ENCODE results near the gene SNCAIP. TPM values are rescaled to one million over a fixed set of nuclear protein-coding genes. Genes with fewer than 3 reads are reported as not detected.
A peak's percentile ranks its signal among the peaks of the same experiment; 100 is the strongest.
"Not testable (repeated sequence)": the region's sequence is repeated elsewhere in the genome, so short reads cannot be mapped to it uniquely, and the experiment has no call there.

The SNCAIP gene
- total RNA-seq, 2 donors from 2014 or later = not detected

DNA sequence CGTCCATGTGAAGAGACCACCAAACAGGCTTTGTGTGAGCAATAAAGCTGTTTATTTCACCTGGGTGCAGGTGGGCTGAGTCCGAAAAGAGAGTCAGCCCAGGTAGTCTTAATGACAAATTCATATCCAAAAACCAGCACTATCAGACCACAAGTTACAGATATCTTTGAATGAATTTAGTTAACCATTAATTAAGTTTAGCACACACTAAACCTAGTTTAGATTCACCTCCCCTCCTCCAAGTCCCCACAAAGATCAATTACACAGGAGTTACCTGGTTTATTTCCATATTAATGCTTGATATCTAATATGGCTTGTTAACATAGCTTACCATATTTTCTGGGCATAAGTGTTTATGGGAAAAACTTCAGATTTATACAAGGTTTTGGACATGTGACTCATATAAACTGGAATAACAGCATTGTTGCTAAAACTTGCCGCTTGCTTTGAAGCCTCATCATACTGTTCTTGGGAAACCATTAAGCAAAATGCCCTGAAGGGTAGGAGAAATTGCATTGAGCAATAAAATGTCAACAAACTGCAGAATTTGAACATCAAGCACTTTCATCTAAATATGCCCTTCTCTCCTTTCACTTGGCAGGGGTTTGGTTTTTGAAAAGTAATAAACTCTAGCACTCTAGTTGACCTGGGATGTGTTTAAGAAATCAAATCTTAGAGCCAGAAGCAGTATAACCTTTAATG, 166.9 kb downstream of the SNCAIP start:
- no peak overlapping the region for H3K27ac Mint-ChIP-seq
- H3K9me3 Mint-ChIP-seq = no peaks in the 10 kb centered on the region
- H3K4me3 Mint-ChIP-seq = no peak overlapping the region
- H3K27me3 Mint-ChIP-seq (ENCODE audit: low read depth) = no peaks in the 10 kb centered on the region
- no peak for DNase-seq
- H3K4me1 Mint-ChIP-seq (ENCODE audit: low read depth) = no peaks in the 10 kb centered on the region
- H3K36me3 Mint-ChIP-seq (ENCODE audit: insufficient read depth in 2 of 2) = no peaks in the 10 kb centered on the region
- ATAC-seq (replicated peaks in 1 of 2) = no peak

DNA sequence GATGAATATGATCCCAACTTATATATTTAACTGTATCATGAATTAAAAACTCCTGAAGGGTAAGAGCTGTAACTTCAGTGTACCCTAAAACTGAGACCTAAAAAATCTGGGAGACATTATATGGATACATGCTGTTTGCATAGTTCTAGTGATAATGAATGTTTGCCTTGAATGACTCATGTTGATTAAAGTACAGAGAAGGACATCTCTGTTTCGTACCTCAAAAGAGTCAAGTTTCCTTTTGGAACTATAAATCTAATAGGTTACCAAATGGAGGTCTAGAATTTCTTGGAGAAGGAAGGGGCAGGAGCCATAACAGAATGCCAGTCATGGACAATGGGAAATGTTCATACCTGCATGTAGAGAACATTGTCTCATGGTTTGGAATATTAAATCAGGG, 168.1 kb downstream of the SNCAIP start:
- Mint-ChIP-seq H3K4me1 (ENCODE audit: low read depth) (no peaks in the 10 kb centered on the region), H3K9me3 (no peaks in the 10 kb centered on the region), H3K27ac (no peak overlapping the region), H3K4me3 (no peak overlapping the region), H3K27me3 (ENCODE audit: low read depth) (no peaks in the 10 kb centered on the region), H3K36me3 (ENCODE audit: insufficient read depth in 2 of 2) (no peaks in the 10 kb centered on the region)
- ATAC-seq (replicated peaks in 1 of 2) (no peak), DNase-seq (no peak)

DNA sequence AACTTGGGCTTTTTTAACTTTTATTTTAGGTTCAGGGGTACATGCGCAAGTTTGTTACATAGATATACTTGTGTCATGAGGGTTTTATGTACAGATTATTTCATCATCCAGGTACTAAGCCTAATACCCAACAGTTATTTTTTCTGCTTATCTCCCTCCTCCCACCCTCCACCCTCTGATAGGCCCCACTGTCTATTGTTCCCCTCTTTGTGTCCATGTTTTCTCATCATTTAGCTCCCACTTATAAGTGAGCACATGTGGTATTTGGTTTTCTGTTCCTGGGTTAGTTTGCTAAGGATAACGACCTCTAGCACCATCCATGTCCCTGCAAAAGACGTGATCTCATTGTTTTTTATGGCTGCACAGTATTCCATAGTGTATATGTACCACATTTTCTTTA, 172.1 kb downstream of the SNCAIP start:
- Mint-ChIP-seq H3K27me3 (ENCODE audit: low read depth) (no peaks in the 10 kb centered on the region), H3K27ac (no peak overlapping the region), H3K4me1 (ENCODE audit: low read depth) (no peaks in the 10 kb centered on the region), H3K36me3 (ENCODE audit: insufficient read depth in 2 of 2) (no peaks in the 10 kb centered on the region), H3K9me3 (peaks cover 2 to 3% of the 10 kb centered on the region in 2 donors), H3K4me3 (no peak overlapping the region)
- ATAC-seq (replicated peaks in 1 of 2) = no peak
- DNase-seq = no peak

DNA sequence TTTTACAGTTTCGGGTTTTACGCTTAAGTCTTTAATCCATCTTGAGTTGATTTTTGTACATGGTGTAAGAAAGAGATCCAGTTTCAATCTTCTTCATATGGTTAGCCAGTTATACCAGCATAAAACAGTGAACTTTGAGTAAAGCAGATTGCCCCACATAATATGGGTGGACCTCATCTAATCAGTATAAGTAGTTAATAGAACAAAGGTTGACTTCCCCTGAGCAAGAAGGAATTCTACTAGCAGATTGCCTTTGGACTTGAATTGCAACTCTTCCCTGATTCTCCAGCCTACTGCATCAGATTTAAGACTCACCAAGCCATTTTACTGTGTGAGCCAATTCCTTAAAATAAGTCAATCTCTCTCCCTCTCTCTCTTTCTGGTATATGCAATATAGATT, 173.2 kb downstream of the SNCAIP start:
- H3K4me3 Mint-ChIP-seq = no peak overlapping the region
- H3K27me3 Mint-ChIP-seq (ENCODE audit: low read depth) = no peaks in the 10 kb centered on the region
- no peaks in the 10 kb centered on the region for H3K36me3 Mint-ChIP-seq (ENCODE audit: insufficient read depth in 2 of 2)
- H3K9me3 Mint-ChIP-seq = peaks cover 2 to 3% of the 10 kb centered on the region in 2 donors
- no peak overlapping the region for H3K27ac Mint-ChIP-seq
- ATAC-seq (replicated peaks in 1 of 2) (no peak), DNase-seq (no peak)
- no peaks in the 10 kb centered on the region for H3K4me1 Mint-ChIP-seq (ENCODE audit: low read depth)

DNA sequence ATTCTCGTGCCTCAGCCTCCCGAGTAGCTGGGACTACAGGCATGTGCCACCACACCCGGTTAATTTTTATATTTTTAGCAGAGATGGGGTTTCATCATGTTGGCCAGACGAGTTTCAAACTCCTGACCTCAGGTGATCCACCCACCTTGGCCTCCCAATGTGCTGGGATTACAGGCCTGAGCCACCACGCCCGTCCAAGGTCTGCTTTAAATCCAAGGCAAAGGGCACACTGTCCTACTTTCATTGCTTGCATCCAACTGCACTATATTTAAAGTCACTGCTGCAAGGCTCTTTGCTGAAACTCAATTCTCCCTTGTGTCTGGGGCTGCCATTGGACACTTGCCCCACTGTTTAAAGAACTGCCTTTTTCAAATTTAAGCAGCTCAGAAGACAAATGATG, 174.6 kb downstream of the SNCAIP start:
- H3K9me3 Mint-ChIP-seq; H3K27me3 Mint-ChIP-seq (ENCODE audit: low read depth); H3K36me3 Mint-ChIP-seq (ENCODE audit: insufficient read depth in 2 of 2); ATAC-seq (replicated peaks in 1 of 2); H3K4me1 Mint-ChIP-seq (ENCODE audit: low read depth); H3K27ac Mint-ChIP-seq; H3K4me3 Mint-ChIP-seq; DNase-seq: not testable (repeated sequence)

DNA sequence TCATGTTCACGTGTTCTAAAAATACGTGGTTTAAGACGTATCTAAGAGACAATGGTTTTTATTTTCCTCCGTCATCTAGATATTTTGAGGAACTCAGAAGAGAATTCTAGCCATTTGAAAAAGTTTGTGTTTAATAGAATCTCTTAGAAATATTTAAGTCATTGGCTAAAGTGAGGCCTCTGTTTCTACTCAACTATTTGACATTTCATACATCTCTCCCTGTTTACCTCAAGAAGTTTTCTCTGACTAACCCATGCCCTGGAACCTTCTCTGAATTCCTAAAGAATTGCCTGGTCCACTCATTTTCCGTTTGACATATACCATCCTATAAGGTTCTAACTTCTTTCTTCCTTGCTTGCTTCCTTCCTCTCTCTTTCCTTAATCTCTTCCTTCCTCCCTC, 178.7 kb downstream of the SNCAIP start:
- DNase-seq = no peak
- H3K4me1 Mint-ChIP-seq (ENCODE audit: low read depth) = no peaks in the 10 kb centered on the region
- H3K27me3 Mint-ChIP-seq (ENCODE audit: low read depth) = no peaks in the 10 kb centered on the region
- ATAC-seq (replicated peaks in 1 of 2) = no peak
- no peak overlapping the region for H3K27ac Mint-ChIP-seq
- no peak overlapping the region for H3K4me3 Mint-ChIP-seq
- H3K36me3 Mint-ChIP-seq (ENCODE audit: insufficient read depth in 2 of 2) = no peaks in the 10 kb centered on the region
- peaks cover 0 to 2% of the 10 kb centered on the region in 2 donors for H3K9me3 Mint-ChIP-seq

DNA sequence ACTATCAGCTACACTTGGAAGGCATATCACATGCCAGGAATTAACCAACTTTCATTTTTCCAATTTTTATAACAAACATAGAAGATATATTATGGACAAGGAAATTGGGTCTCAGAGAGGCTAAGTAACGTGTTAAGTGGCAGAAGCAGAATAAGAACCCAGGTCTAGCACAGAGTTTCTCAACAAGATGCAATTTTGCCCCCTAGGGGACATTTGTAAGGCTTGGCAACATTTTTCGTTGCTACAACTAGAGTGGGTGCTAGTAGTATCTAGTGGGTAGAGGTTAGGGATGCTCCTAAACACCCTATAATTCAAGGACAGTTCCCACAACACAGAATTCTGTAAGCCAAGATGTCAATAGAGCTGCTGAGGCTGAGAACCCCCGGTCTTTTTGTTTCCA, 180.6 kb downstream of the SNCAIP start:
- no peak for ATAC-seq (replicated peaks in 1 of 2)
- H3K27ac Mint-ChIP-seq = no peak overlapping the region
- DNase-seq = no peak
- H3K36me3 Mint-ChIP-seq (ENCODE audit: insufficient read depth in 2 of 2) = no peaks in the 10 kb centered on the region
- no peaks in the 10 kb centered on the region for H3K4me1 Mint-ChIP-seq (ENCODE audit: low read depth)
- peaks cover 0 to 2% of the 10 kb centered on the region in 2 donors for H3K9me3 Mint-ChIP-seq
- no peaks in the 10 kb centered on the region for H3K27me3 Mint-ChIP-seq (ENCODE audit: low read depth)
- H3K4me3 Mint-ChIP-seq = no peak overlapping the region

DNA sequence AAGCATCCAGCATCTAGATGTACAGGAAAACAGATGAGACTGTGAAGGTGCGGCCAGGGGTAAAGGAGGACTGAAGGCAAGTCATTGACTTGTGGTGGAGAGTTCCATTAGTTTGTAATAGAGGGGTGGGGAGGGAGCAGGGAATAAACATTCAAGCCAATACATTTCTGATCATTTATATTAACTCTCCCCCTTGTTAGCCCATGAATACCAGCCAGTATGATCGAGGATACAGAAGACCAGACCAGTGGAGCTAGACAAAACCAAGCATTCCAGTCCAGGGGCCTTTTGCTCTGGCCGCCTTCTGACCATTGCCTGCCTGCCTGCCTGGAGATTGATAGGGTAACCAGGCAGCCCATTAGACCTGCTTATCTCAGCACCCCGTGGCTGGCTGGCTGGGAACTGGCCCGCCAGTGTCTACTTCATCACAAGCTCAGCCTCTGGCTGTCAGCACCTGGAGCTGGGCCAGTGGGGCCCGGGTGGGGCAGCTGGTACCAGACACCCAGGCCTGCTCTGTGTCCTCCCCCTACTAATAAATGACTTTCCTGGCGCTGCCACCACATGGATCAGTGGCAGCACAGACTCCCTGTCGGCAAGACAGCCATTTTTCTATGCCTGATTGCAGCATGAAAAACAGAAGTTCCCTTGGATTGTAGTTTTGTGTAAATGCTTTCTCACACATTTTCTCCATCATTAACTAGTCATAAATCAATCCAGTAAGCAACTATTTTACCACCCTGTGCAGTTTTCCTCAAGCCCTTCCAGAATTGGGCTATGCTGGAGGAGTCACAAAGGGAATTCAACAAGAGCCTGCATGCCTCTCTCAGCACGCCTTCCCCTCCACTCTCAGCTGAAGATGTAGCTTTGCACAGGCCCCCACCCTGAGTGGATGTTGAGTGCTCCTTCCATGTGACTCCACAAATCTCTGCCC, 181.3 kb downstream of the SNCAIP start:
- Mint-ChIP-seq H3K4me1 (ENCODE audit: low read depth) (no peaks in the 10 kb centered on the region), H3K27ac (no peak overlapping the region), H3K36me3 (ENCODE audit: insufficient read depth in 2 of 2) (no peaks in the 10 kb centered on the region), H3K9me3 (no peaks in the 10 kb centered on the region), H3K4me3 (no peak overlapping the region), H3K27me3 (ENCODE audit: low read depth) (no peaks in the 10 kb centered on the region)
- DNase-seq (no peak), ATAC-seq (replicated peaks in 1 of 2) (no peak)

DNA sequence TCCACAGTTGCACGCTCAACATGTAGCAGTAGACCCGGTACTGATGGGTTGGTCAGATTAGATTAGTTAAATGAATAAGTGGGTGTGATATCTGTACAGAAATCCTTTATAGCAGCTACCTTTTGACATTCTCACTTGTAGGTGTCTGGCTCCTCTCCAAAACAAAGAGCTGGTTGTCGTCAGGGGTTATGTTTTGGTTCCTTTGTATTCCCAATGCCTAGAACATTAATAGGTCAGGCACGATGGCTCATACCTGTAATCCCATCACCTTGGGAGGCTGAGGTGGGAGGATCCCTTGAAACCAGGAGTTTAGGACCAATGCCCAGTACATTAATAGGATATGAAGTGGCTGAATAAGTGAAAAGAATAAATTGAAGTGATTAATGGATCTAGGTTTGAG, 182.1 kb downstream of the SNCAIP start:
- Mint-ChIP-seq H3K4me3 (no peak overlapping the region), H3K9me3 (no peaks in the 10 kb centered on the region)
- no peak for DNase-seq

DNA sequence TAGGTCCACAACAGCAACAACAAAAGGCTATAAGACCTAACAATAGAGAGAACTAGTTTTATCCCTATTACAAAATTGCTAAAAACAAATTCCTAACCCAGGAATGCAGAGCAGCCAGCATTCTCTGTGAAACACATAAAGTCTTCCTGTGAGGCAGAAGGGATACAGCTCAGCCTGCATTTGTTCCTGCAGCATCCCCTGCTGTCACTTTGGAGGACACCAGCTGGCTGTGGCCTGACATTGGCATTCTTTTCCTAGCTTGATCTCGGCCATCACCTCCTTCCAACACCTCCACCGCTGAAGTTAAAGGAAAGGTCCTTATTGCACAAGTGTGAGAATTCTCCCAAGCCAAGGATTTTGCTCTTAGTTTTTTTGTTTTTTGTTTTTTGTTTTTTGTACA, 186.1 kb downstream of the SNCAIP start:
- DNase-seq (no peak), ATAC-seq (replicated peaks in 1 of 2) (no peak)
- Mint-ChIP-seq H3K9me3 (no peaks in the 10 kb centered on the region), H3K4me1 (ENCODE audit: low read depth) (no peaks in the 10 kb centered on the region), H3K4me3 (no peak overlapping the region), H3K27me3 (ENCODE audit: low read depth) (no peaks in the 10 kb centered on the region), H3K36me3 (ENCODE audit: insufficient read depth in 2 of 2) (no peaks in the 10 kb centered on the region), H3K27ac (no peak overlapping the region)

More for the DNA sequence above, 182.1 kb downstream of the SNCAIP start:
- Mint-ChIP-seq H3K36me3 (ENCODE audit: insufficient read depth in 2 of 2) (no peaks in the 10 kb centered on the region), H3K4me1 (ENCODE audit: low read depth) (no peaks in the 10 kb centered on the region), H3K27ac (no peak overlapping the region), H3K27me3 (ENCODE audit: low read depth) (no peaks in the 10 kb centered on the region)
- ATAC-seq (replicated peaks in 1 of 2) = no peak

DNA sequence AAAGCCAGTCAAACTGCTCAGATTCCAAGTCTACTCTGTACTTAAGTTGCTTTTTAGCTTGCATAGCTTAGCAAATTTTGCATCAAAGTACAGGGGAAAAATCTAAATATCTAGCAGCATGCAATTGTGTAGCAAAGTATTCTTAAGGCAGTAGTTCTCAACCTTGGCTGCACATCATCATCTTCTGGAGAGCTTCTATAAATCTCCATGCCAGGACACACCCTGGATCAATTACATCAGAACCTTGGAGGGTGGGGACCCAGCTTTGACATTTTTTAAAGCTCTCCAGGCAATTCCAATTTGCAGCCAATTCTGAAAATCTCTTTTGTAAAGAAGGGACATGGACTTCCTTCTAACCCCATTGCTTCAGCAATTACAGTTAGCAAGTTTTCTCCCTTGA, 187.5 kb downstream of the SNCAIP start:
- DNase-seq (no peak), ATAC-seq (replicated peaks in 1 of 2) (no peak)
- H3K27me3 Mint-ChIP-seq (ENCODE audit: low read depth) = no peaks in the 10 kb centered on the region
- no peak overlapping the region for H3K27ac Mint-ChIP-seq
- H3K36me3 Mint-ChIP-seq (ENCODE audit: insufficient read depth in 2 of 2) = no peaks in the 10 kb centered on the region
- H3K4me3 Mint-ChIP-seq = no peak overlapping the region
- H3K9me3 Mint-ChIP-seq = no peaks in the 10 kb centered on the region
- H3K4me1 Mint-ChIP-seq (ENCODE audit: low read depth) = no peaks in the 10 kb centered on the region

DNA sequence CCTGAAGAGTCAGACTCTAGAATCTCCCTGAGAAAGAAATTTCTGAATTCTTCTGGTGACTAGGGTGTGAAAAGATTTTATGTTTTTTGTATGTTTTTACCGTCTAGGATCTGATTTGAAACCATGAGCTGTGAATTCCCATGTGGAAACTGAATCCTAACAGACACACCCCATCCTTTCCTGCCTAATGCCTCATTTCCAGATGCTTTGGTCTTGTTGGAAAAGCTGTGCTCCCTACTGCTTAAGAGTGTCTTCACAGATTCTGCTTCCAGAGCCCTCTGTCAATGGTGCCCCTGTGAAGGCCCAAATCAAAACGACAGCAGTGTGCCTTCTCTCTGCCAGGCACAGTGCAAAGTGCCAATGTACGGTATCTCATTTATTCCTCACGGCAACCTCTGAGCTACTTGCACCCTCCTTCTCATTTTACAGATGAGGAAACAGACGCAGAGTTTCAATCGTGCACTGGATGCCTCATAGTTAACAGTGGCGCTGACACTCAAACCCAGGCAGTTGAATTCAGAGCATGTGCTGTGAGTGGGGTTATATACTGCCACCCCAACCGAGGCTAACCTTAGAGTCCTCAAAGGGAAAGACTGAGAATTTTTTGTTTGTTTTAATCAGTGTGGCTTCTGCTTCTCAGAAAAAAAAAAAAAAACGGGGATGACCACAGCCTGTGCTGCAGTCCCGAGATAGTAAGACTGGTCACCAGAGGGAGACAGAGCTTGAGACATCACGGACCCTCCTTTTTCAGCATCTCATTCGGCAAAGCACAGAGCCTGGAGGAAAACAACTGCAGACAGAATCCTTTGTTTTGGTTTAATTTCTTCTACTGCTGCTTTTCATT, 188.4 kb downstream of the SNCAIP start:
- Mint-ChIP-seq H3K4me3 (no peak overlapping the region), H3K27ac (no peak overlapping the region), H3K36me3 (ENCODE audit: insufficient read depth in 2 of 2) (no peaks in the 10 kb centered on the region), H3K9me3 (no peaks in the 10 kb centered on the region), H3K4me1 (ENCODE audit: low read depth) (no peaks in the 10 kb centered on the region), H3K27me3 (ENCODE audit: low read depth) (no peaks in the 10 kb centered on the region)
- ATAC-seq (replicated peaks in 1 of 2) (peak in 1 of 2 donors; percentile 53), DNase-seq (peak; percentile 1 to 5)

DNA sequence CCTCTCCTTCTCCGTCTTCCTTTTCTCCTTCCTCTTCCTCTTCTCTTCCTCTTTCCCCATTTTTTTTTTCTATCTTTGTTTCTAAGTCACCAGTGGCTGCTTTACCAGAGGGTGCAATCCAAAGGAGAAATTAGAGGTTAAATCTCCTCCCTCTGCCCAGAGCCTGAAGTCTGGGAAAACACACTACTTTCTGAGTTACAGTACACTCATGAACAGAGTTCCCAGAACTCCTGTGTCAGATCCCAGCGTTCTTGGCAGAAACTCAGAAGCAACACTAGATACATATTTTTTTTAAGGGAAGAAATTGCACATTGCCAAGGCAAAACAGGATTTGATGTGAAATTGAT, 189.0 kb downstream of the SNCAIP start:
- Mint-ChIP-seq H3K27ac (no peak overlapping the region), H3K27me3 (ENCODE audit: low read depth) (no peaks in the 10 kb centered on the region), H3K4me3 (no peak overlapping the region), H3K9me3 (no peaks in the 10 kb centered on the region), H3K4me1 (ENCODE audit: low read depth) (no peaks in the 10 kb centered on the region), H3K36me3 (ENCODE audit: insufficient read depth in 2 of 2) (no peaks in the 10 kb centered on the region)
- ATAC-seq (replicated peaks in 1 of 2) (no peak), DNase-seq (no peak)

All from activated T-cell treated with anti-CD3 and anti-CD28 coated beads, Interleukin-2, amount 50 U/mL, for 72 hours (primary cell).